Suprapubic skin (tissue), 4 donors: ENCODE measurements around the gene SPTBN1. TPM values are rescaled to one million over a fixed set of nuclear protein-coding genes. Genes with fewer than 3 reads are reported as not detected.

ENCODE experiments used
- DNase-seq, 2 donors: peaks; one replicate each; pipeline ENCODE4 v3.0.0-alpha.2; 2019; ENCODE audit warnings: low spot score in 2 of 2
- H3K27ac ChIP-seq: fragments of 200-600 bp; sonication (generic); one replicate; pipeline ENCODE4 v1.5.1; 2019
- H3K27me3 ChIP-seq: fragments of 200-600 bp; sonication (generic); one replicate; pipeline ENCODE4 v1.5.1; 2019
- H3K36me3 ChIP-seq: fragments of 200-600 bp; sonication (generic); one replicate; pipeline ENCODE4 v1.5.1; 2019
- H3K4me1 ChIP-seq: fragments of 200-600 bp; sonication (generic); one replicate; pipeline ENCODE4 v1.5.1; 2019
- H3K4me3 ChIP-seq: fragments of 200-600 bp; sonication (generic); one replicate; pipeline ENCODE4 v1.5.1; 2019; ENCODE audit warnings: mild to moderate bottlenecking
- H3K9me3 ChIP-seq: fragments of 200-600 bp; sonication (generic); one replicate; pipeline ENCODE4 v1.5.1; 2019
- CTCF ChIP-seq, 2 donors: fragments of 200-600 bp in 1 of 2; fragments of 450-650 bp in 1 of 2; sonication (generic) in 1 of 2; IDR thresholded peaks; one replicate each; pipeline ENCODE4 v1.5.1; 2016 to 2019; ENCODE audit warnings: antibody characterized with exemption in 2 of 2, mild to moderate bottlenecking in 1 of 2, moderate library complexity in 1 of 2
- EP300 ChIP-seq: sonication (generic); formaldehyde crosslinking; IDR thresholded peaks from one replicate; pipeline ENCODE4 v1.6.1; 2017; ENCODE audit warnings: antibody characterized with exemption
- POLR2A ChIP-seq, 2 donors: fragments of 450-650 bp; IDR thresholded peaks; one replicate each; pipeline ENCODE4 v1.6.1; 2017; ENCODE audit warnings: antibody characterized with exemption in 2 of 2, mild to moderate bottlenecking in 2 of 2, moderate library complexity in 2 of 2
- POLR2AphosphoS5 ChIP-seq, 3 donors: sonication (generic); formaldehyde crosslinking; IDR thresholded peaks; one replicate each; pipeline ENCODE4 v1.6.1; 2017; ENCODE audit warnings: antibody characterized with exemption in 3 of 3
- WGBS: methylation state at CpG from one replicate; pipeline ENCODE4 v1.1.5; 2018; 5-methylcytosine and 5-hydroxymethylcytosine counted together
- total RNA-seq, 4 donors: library from RNA; depleted of rRNA; stranded (reverse); fragments of >200 nt; gene quantifications; one replicate each; pipeline ENCODE4 v1.1.0, GENCODE V29; 2016

The SPTBN1 gene
- total RNA-seq, 4 donors from 2014 or later, result 173 to 250 (median 203) TPM

- TF ChIP-seq POLR2A (IDR thresholded peaks at IDR 0.05), result no peak
- TF ChIP-seq CTCF (IDR thresholded peaks at IDR 0.05), result no peak
- no peak for TF ChIP-seq EP300
- TF ChIP-seq POLR2AphosphoS5 (IDR thresholded peaks at IDR 0.05), result no peak
- Histone ChIP-seq H3K27me3 (no peaks in the 10 kb centered on the region), H3K4me1 (peaks cover 27% of the 10 kb centered on the region), H3K9me3 (no peaks in the 10 kb centered on the region), H3K36me3 (no peaks in the 10 kb centered on the region), H3K4me3 (no peak overlapping the region), H3K27ac (no peak overlapping the region)
- DNase-seq, result no peak
- WGBS, result 78% methylated on average over 3 of the region's 3 CpGs
These were observed 89.7 kb downstream of the SPTBN1 start for GRCh38 chr2:54545702-54546450.

- TF ChIP-seq POLR2A (IDR thresholded peaks at IDR 0.05) (no peak), CTCF (IDR thresholded peaks at IDR 0.05) (no peak), EP300 (no peak), POLR2AphosphoS5 (IDR thresholded peaks at IDR 0.05) (no peak)
- H3K27me3 ChIP-seq, result no peaks in the 10 kb centered on the region
- peaks cover 34% of the 10 kb centered on the region for H3K4me1 ChIP-seq
- 66% methylated on average over 4 of the region's 4 CpGs for WGBS
- H3K9me3 ChIP-seq, result no peaks in the 10 kb centered on the region
- no peak overlapping the region for H3K4me3 ChIP-seq
- H3K36me3 ChIP-seq, result no peaks in the 10 kb centered on the region
- no peak overlapping the region for H3K27ac ChIP-seq
- DNase-seq, result no peak
These were observed 90.4 kb downstream of the SPTBN1 start for GRCh38 chr2:54546518-54546917.

GRCh38 chr2:54546923-54547720 lies 91.0 kb downstream of the SPTBN1 start:
- WGBS, result 84% methylated on average over 5 of the region's 5 CpGs
- Histone ChIP-seq H3K36me3 (no peaks in the 10 kb centered on the region), H3K27me3 (no peaks in the 10 kb centered on the region), H3K4me3 (no peak overlapping the region), H3K27ac (no peak overlapping the region), H3K4me1 (peaks cover 36% of the 10 kb centered on the region), H3K9me3 (no peaks in the 10 kb centered on the region)
- DNase-seq, result no peak
- TF ChIP-seq CTCF (IDR thresholded peaks at IDR 0.05) (no peak), EP300 (no peak)

- WGBS, result 88% methylated on average over 3 of the region's 3 CpGs
- Histone ChIP-seq H3K27ac (peak overlapping the region; percentile 50), H3K27me3 (no peaks in the 10 kb centered on the region), H3K9me3 (no peaks in the 10 kb centered on the region), H3K4me1 (peaks cover 33% of the 10 kb centered on the region), H3K36me3 (no peaks in the 10 kb centered on the region), H3K4me3 (no peak overlapping the region)
- TF ChIP-seq POLR2AphosphoS5 (IDR thresholded peaks at IDR 0.05) (no peak), CTCF (IDR thresholded peaks at IDR 0.05) (no peak), POLR2A (IDR thresholded peaks at IDR 0.05) (no peak), EP300 (no peak)
- DNase-seq, result no peak
These were observed 93.3 kb downstream of the SPTBN1 start for GRCh38 chr2:54549430-54549829.

GRCh38 chr2:54549917-54550518 lies 93.9 kb downstream of the SPTBN1 start:
- Histone ChIP-seq H3K27me3 (no peaks in the 10 kb centered on the region), H3K4me1 (peaks cover 35% of the 10 kb centered on the region), H3K36me3 (no peaks in the 10 kb centered on the region), H3K9me3 (no peaks in the 10 kb centered on the region), H3K27ac (peak overlapping the region; percentile 63), H3K4me3 (no peak overlapping the region)
- 49% methylated on average over 4 of the region's 4 CpGs for WGBS
- no peak for DNase-seq
- TF ChIP-seq EP300 (no peak), POLR2A (IDR thresholded peaks at IDR 0.05) (no peak), POLR2AphosphoS5 (IDR thresholded peaks at IDR 0.05) (no peak)
